Transverse colon (tissue), 4 donors: ENCODE results near the gene S100A5. TPM values are rescaled to one million over a fixed set of nuclear protein-coding genes. Genes with fewer than 3 reads are reported as not detected.

Experiments
- DNase-seq: peaks from one replicate; pipeline ENCODE4 v3.0.0-alpha.2; 2019
- H3K27ac ChIP-seq, 4 donors: fragments of 200-600 bp; sonication (generic); 2 replicates each; pipeline ENCODE4 v1.5.1; 2016 to 2018; ENCODE audit warnings: inconsistent platforms in 4 of 4
- H3K27me3 ChIP-seq: fragments of 200-600 bp; sonication (generic); 2 replicates; pipeline ENCODE4 v1.5.1; 2017; ENCODE audit warnings: inconsistent platforms
- H3K36me3 ChIP-seq, 4 donors: fragments of 200-600 bp; sonication (generic); 2 replicates each; pipeline ENCODE4 v1.5.1; 2017 to 2019; ENCODE audit warnings: inconsistent platforms in 4 of 4
- H3K4me1 ChIP-seq, 4 donors: fragments of 200-600 bp; sonication (generic); 2 replicates each; pipeline ENCODE4 v1.5.1; 2017 to 2020; ENCODE audit warnings: inconsistent platforms in 4 of 4
- H3K4me3 ChIP-seq, 4 donors: fragments of 200-600 bp; sonication (generic); 1 replicate in 1 of 4; 2 replicates in 3 of 4; pipeline versions ENCODE4 v1.5.1 to v1.6.1; 2017 to 2019; ENCODE audit warnings: inconsistent platforms in 4 of 4
- H3K9me3 ChIP-seq, 2 donors: fragments of 200-600 bp; sonication (generic); 2 replicates each; pipeline ENCODE4 v1.5.1; 2017 to 2019; ENCODE audit warnings: inconsistent platforms in 2 of 2
- EP300 ChIP-seq: sonication (generic); formaldehyde crosslinking; IDR thresholded peaks from one replicate; pipeline ENCODE4 v1.6.1; 2017; ENCODE audit warnings: antibody characterized with exemption, low read depth
- POLR2A ChIP-seq: fragments of 450-650 bp; IDR thresholded peaks from one replicate; pipeline ENCODE4 v1.6.1; 2016; ENCODE audit warnings: antibody characterized with exemption, mild to moderate bottlenecking, moderate library complexity
- POLR2AphosphoS5 ChIP-seq, 3 donors: sonication (generic); formaldehyde crosslinking; IDR thresholded peaks; one replicate each; pipeline ENCODE4 v1.6.1; 2016; ENCODE audit warnings: antibody characterized with exemption in 3 of 3
- WGBS, 2 donors: methylation state at CpG; one replicate each; pipeline ENCODE4 v1.1.5; 2018; ENCODE audit warnings: low coverage in 1 of 2; 5-methylcytosine and 5-hydroxymethylcytosine counted together
- in situ Hi-C, 4 donors: fragments of 200-750 bp; cut with MboI; loops; one replicate each; pipeline versions ENCODE4 v1.15.0 to v1.15.1; 2017; ENCODE audit warnings: low sequenced_read_pairs in 3 of 4, low pct_ligation_motif_present in 1 of 4, low pct_unique_long_range_greater_than_20kb in 1 of 4
- intact Hi-C: fragments of 100-400 bp; cut with DNase I; formaldehyde crosslinking; loops from one replicate; pipeline ENCODE4 v1.15.1; 2023; ENCODE audit warnings: low total_unique reads
- total RNA-seq, 4 donors: library from RNA; depleted of rRNA; stranded (reverse); fragments of >200 nt; gene quantifications; one replicate each; pipeline ENCODE4 v1.1.0, GENCODE V29; 2016
- TF ChIP-seq, protein P1 (sequence below), 5 experiments: fragments of 200-600 bp in 3 of 5; fragments of 450-650 bp in 2 of 5; sonication (generic) in 3 of 5; IDR thresholded peaks; 1 replicate in 2 of 5; 2 replicates in 3 of 5; pipeline ENCODE4 v1.5.1; 2016 to 2017; ENCODE audit warnings: antibody characterized with exemption in 5 of 5, inconsistent platforms in 3 of 5, mild to moderate bottlenecking in 2 of 5, moderate library complexity in 1 of 5

S100A5 gene
- total RNA-seq, 4 donors from 2014 or later, result not detected

GRCh38 chr1:153509036-153509435, 31.7 kb downstream of the S100A5 start:
- TF ChIP-seq POLR2AphosphoS5 (IDR thresholded peaks at IDR 0.05) (no peak), EP300 (no peak), POLR2A (no peak)
- Histone ChIP-seq H3K4me1 (peaks cover 0 to 29% (median 7%) of the 10 kb centered on the region in 4 donors), H3K9me3 (no peaks in the 10 kb centered on the region), H3K4me3 (no peak overlapping the region), H3K27me3 (no peaks in the 10 kb centered on the region), H3K27ac (no peak overlapping the region), H3K36me3 (no peaks in the 10 kb centered on the region)
- intact Hi-C loops (no loop called here), in situ Hi-C loops (loop anchor here in 3 of 4 donors (10.0 to 25.0 kb wide), 3 partner anchors 228 to 478 kb away; partner anchors contain the start of genes JTB (in 3 of the 3), RAB13 (in 3 of the 3), RPS27 (in 3 of the 3) and INTS3 (in 1 of the 3))
- DNase-seq, result no peak
- 86 to 100% methylated on average over 1 to 3 of the region's 3 CpGs for WGBS, 2 donors

- no peak for DNase-seq
- 81% methylated on average over 11 of the region's 11 CpGs; no CpG with 5 or more reads in 1 of the 2 donors for WGBS, 2 donors
- Histone ChIP-seq H3K9me3 (no peaks in the 10 kb centered on the region), H3K4me1 (peaks cover 0 to 29% (median 7%) of the 10 kb centered on the region in 4 donors), H3K36me3 (no peaks in the 10 kb centered on the region), H3K27ac (peak overlapping the region; percentile 68 to 79 (median 77)), H3K27me3 (no peaks in the 10 kb centered on the region), H3K4me3 (no peak overlapping the region)
- in situ Hi-C loops, result loop anchor here in 3 of 4 donors (10.0 to 25.0 kb wide), 3 partner anchors 229 to 479 kb away; partner anchors contain the start of genes JTB (in 3 of the 3), RAB13 (in 3 of the 3), RPS27 (in 3 of the 3) and INTS3 (in 1 of the 3)
- TF ChIP-seq POLR2A (no peak), POLR2AphosphoS5 (IDR thresholded peaks at IDR 0.05) (no peak), EP300 (no peak)
- TF ChIP-seq, protein P1, sequence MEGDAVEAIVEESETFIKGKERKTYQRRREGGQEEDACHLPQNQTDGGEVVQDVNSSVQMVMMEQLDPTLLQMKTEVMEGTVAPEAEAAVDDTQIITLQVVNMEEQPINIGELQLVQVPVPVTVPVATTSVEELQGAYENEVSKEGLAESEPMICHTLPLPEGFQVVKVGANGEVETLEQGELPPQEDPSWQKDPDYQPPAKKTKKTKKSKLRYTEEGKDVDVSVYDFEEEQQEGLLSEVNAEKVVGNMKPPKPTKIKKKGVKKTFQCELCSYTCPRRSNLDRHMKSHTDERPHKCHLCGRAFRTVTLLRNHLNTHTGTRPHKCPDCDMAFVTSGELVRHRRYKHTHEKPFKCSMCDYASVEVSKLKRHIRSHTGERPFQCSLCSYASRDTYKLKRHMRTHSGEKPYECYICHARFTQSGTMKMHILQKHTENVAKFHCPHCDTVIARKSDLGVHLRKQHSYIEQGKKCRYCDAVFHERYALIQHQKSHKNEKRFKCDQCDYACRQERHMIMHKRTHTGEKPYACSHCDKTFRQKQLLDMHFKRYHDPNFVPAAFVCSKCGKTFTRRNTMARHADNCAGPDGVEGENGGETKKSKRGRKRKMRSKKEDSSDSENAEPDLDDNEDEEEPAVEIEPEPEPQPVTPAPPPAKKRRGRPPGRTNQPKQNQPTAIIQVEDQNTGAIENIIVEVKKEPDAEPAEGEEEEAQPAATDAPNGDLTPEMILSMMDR (IDR thresholded peaks at IDR 0.05), result no peak
- intact Hi-C loops, result loop anchor here (1.0 kb wide), 1 partner anchor 41 kb away; the partner anchor contains the start of gene S100A3
Observed at GRCh38 chr1:153507926-153508583, 32.7 kb downstream of the S100A5 start.

DNA sequence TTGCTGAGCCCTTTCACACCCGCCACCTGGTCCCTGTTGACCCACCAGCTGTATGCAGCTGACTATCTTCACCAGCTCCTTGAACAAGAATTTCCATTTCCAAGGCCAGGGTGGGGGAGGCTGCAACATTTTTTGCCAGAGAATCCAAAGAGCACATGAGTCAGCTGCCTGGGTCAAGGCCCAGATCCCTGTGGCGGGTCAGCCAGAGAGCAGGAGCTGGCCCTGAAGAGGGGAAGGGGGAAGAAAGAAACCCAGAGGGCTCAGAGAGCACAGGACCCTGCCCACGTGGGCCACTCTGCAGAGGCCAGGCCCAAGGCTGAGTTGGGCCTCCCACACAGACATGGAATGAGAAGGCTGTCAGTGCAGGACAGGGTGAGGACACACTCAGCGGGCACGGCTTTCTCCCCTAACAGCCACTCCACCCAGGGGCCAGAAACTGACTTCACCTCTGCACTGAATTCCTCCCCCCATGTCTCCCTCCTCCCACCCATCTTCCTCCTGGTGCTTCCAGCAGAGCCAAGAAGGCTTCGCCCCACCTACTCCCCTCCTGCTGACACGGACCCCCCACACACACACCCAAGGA, 33.8 kb downstream of the S100A5 start:
- in situ Hi-C loops (loop anchor here in 3 of 4 donors (10.0 to 25.0 kb wide), 3 partner anchors 230 to 480 kb away; partner anchors contain the start of genes JTB (in 3 of the 3), RAB13 (in 3 of the 3), RPS27 (in 3 of the 3) and INTS3 (in 1 of the 3)), intact Hi-C loops (no loop called here)
- Histone ChIP-seq H3K4me3 (no peak overlapping the region), H3K4me1 (peaks cover 0 to 21% (median 7%) of the 10 kb centered on the region in 4 donors), H3K27me3 (no peaks in the 10 kb centered on the region), H3K9me3 (no peaks in the 10 kb centered on the region), H3K27ac (peak overlapping the region; percentile 68 to 79 (median 77)), H3K36me3 (no peaks in the 10 kb centered on the region)
- WGBS, 2 donors, result 52% methylated on average over 7 of the region's 7 CpGs; no CpG with 5 or more reads in 1 of the 2 donors
- DNase-seq, result peak; percentile 67
- TF ChIP-seq POLR2A (no peak), EP300 (no peak), POLR2AphosphoS5 (IDR thresholded peaks at IDR 0.05) (peak; percentile 82 to 91 (median 91))
- TF ChIP-seq, protein P1 (IDR thresholded peaks at IDR 0.05), result no peak

DNA sequence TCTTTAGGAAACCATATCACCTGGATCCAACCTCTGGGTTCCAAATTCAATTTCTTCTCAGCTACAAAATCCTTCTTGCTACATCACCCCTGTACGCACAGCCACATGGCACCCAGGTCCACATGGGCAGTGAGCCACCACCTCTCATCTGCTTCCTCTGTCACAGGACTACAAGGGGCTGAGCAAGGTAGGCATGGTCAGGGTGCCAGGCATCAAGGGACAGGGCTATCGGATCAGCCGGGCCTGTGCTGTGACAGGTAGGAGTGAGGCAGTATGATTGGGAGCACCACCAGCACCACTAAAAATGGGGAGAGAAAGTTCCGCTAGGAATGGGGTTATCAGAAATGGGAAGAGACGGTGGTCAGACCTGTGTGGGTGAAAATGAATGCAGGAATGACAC, 34.3 kb downstream of the S100A5 start:
- H3K27ac ChIP-seq, result peak overlapping the region; percentile 26 to 79 (median 77)
- DNase-seq, result no peak
- peaks cover 0 to 18% (median 7%) of the 10 kb centered on the region in 4 donors for H3K4me1 ChIP-seq
- no peaks in the 10 kb centered on the region for H3K27me3 ChIP-seq
- H3K4me3 ChIP-seq, result no peak overlapping the region
- intact Hi-C loops, result no loop called here
- H3K9me3 ChIP-seq, result no peaks in the 10 kb centered on the region
- no peaks in the 10 kb centered on the region for H3K36me3 ChIP-seq
- WGBS, 2 donors, result 89% methylated on average over 5 of the region's 5 CpGs; no CpG with 5 or more reads in 1 of the 2 donors
- in situ Hi-C loops, result loop anchor here in 3 of 4 donors (10.0 to 25.0 kb wide), 3 partner anchors 231 to 481 kb away; partner anchors contain the start of genes JTB (in 3 of the 3), RAB13 (in 3 of the 3), RPS27 (in 3 of the 3) and INTS3 (in 1 of the 3)
- TF ChIP-seq POLR2AphosphoS5 (IDR thresholded peaks at IDR 0.05) (no peak), POLR2A (no peak), EP300 (no peak)
- TF ChIP-seq, protein P1 (IDR thresholded peaks at IDR 0.05), result no peak
